ENCODE results near the gene PMFBP1. TPM values are rescaled to one million over a fixed set of nuclear protein-coding genes. Genes with fewer than 3 reads are reported as not detected.

PMFBP1 gene
- total RNA-seq, 1 experiment from 2014 or later, result 1.4 TPM

- no peaks in the 10 kb centered on the region for H3K4me1 Mint-ChIP-seq (ENCODE audit: insufficient read depth, unreplicated experiment)
- H3K4me3 Mint-ChIP-seq (ENCODE audit: unreplicated experiment), result no peak overlapping the region
- H3K36me3 Mint-ChIP-seq (ENCODE audit: insufficient read depth, unreplicated experiment), result no peaks in the 10 kb centered on the region
- TF ChIP-seq CTCF (IDR thresholded peaks at IDR 0.05; ENCODE audit: unreplicated experiment), result no peak
- CTCF ChIA-PET, result no interaction called here
- BruUV-seq (replicated peaks), result no TSS peak
- H3K27ac Mint-ChIP-seq (ENCODE audit: low read depth, unreplicated experiment), result no peak overlapping the region
- intact Hi-C loops (cut with micrococcal nuclease), result no loop called here
- POLR2A ChIA-PET, result no interaction called here
- H3K9me3 Mint-ChIP-seq (ENCODE audit: unreplicated experiment), result no peaks in the 10 kb centered on the region
- H3K27me3 Mint-ChIP-seq (ENCODE audit: insufficient read depth, unreplicated experiment), result no peaks in the 10 kb centered on the region
- DNase-seq (ENCODE audit: unreplicated experiment), result no peak
Observed at GRCh38 chr16:72210555-72210954, 38.6 kb upstream of the PMFBP1 start.

GRCh38 chr16:72210072-72210471 lies 38.1 kb upstream of the PMFBP1 start:
- no TSS peak for BruUV-seq (replicated peaks)
- H3K27me3 Mint-ChIP-seq (ENCODE audit: insufficient read depth, unreplicated experiment), result no peaks in the 10 kb centered on the region
- no peak overlapping the region for H3K27ac Mint-ChIP-seq (ENCODE audit: low read depth, unreplicated experiment)
- CTCF ChIA-PET, result no interaction called here
- no peaks in the 10 kb centered on the region for H3K9me3 Mint-ChIP-seq (ENCODE audit: unreplicated experiment)
- H3K4me1 Mint-ChIP-seq (ENCODE audit: insufficient read depth, unreplicated experiment), result no peaks in the 10 kb centered on the region
- TF ChIP-seq CTCF (IDR thresholded peaks at IDR 0.05; ENCODE audit: unreplicated experiment), result no peak
- no peaks in the 10 kb centered on the region for H3K36me3 Mint-ChIP-seq (ENCODE audit: insufficient read depth, unreplicated experiment)
- POLR2A ChIA-PET, result no interaction called here
- no peak overlapping the region for H3K4me3 Mint-ChIP-seq (ENCODE audit: unreplicated experiment)
- intact Hi-C loops (cut with micrococcal nuclease), result no loop called here
- no peak for DNase-seq (ENCODE audit: unreplicated experiment)

- ChIA-PET CTCF (interaction anchor here (1.6 kb wide), 1 partner anchor 59 kb away, joined by 3 read pairs; no protein-coding TSS in a partner anchor), POLR2A (interaction anchor here (0.7 kb wide), 1 partner anchor 14 kb away, joined by 4 read pairs; no protein-coding TSS in a partner anchor)
- no peaks in the 10 kb centered on the region for H3K9me3 Mint-ChIP-seq (ENCODE audit: unreplicated experiment)
- BruUV-seq (replicated peaks), result no TSS peak
- H3K36me3 Mint-ChIP-seq (ENCODE audit: insufficient read depth, unreplicated experiment), result no peaks in the 10 kb centered on the region
- no peak for TF ChIP-seq CTCF (IDR thresholded peaks at IDR 0.05; ENCODE audit: unreplicated experiment)
- H3K27ac Mint-ChIP-seq (ENCODE audit: low read depth, unreplicated experiment), result no peak overlapping the region
- H3K4me1 Mint-ChIP-seq (ENCODE audit: insufficient read depth, unreplicated experiment), result peaks cover 17% of the 10 kb centered on the region
- H3K4me3 Mint-ChIP-seq (ENCODE audit: unreplicated experiment), result no peak overlapping the region
- no peaks in the 10 kb centered on the region for H3K27me3 Mint-ChIP-seq (ENCODE audit: insufficient read depth, unreplicated experiment)
- no peak for DNase-seq (ENCODE audit: unreplicated experiment)
- intact Hi-C loops (cut with micrococcal nuclease), result no loop called here
Observed at GRCh38 chr16:72206299-72206698, 34.3 kb upstream of the PMFBP1 start.

GRCh38 chr16:72203401-72203800 lies 31.4 kb upstream of the PMFBP1 start:
- no peak for TF ChIP-seq CTCF (IDR thresholded peaks at IDR 0.05; ENCODE audit: unreplicated experiment)
- Mint-ChIP-seq H3K27me3 (ENCODE audit: insufficient read depth, unreplicated experiment) (no peaks in the 10 kb centered on the region), H3K27ac (ENCODE audit: low read depth, unreplicated experiment) (no peak overlapping the region), H3K4me1 (ENCODE audit: insufficient read depth, unreplicated experiment) (peaks cover 17% of the 10 kb centered on the region), H3K9me3 (ENCODE audit: unreplicated experiment) (no peaks in the 10 kb centered on the region), H3K4me3 (ENCODE audit: unreplicated experiment) (no peak overlapping the region), H3K36me3 (ENCODE audit: insufficient read depth, unreplicated experiment) (no peaks in the 10 kb centered on the region)
- intact Hi-C loops (cut with micrococcal nuclease), result no loop called here
- POLR2A ChIA-PET, result no interaction called here
- CTCF ChIA-PET, result interaction anchor here (0.6 to 0.8 kb wide), 2 partner anchors 17 to 1754 kb away, joined by 3 read pairs; no protein-coding TSS in a partner anchor
- no TSS peak for BruUV-seq (replicated peaks)
- DNase-seq (ENCODE audit: unreplicated experiment), result peak; percentile 55

All from MCF 10A (cell line).